Measurements from ENCODE around the gene ADD2.

DNA sequence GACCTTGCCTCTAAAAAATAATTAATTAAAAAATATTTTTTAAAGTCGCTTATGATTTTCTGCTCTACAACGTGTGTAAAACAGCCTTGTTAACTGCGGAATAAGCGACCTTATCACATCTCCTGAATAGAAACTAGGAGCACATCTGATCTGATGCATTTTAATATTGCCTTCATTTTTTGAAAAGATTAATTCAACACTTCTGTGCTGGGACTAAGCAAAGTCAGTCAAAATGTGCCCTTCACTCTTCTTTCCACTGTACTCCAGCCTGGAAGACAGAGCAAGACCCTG, 39.8 kb upstream of the ADD2 start:
- TF ChIP-seq CTCF (IDR thresholded peaks at IDR 0.05): no peak
- no peak for TF ChIP-seq ZFX (IDR thresholded peaks at IDR 0.05; ENCODE audit: borderline replicate concordance)
